ENCODE results near the gene PLXNA4. TPM values are rescaled to one million over a fixed set of nuclear protein-coding genes. Genes with fewer than 3 reads are reported as not detected.

The PLXNA4 gene
- total RNA-seq, 1 experiment from 2014 or later = 0.81 TPM

DNA sequence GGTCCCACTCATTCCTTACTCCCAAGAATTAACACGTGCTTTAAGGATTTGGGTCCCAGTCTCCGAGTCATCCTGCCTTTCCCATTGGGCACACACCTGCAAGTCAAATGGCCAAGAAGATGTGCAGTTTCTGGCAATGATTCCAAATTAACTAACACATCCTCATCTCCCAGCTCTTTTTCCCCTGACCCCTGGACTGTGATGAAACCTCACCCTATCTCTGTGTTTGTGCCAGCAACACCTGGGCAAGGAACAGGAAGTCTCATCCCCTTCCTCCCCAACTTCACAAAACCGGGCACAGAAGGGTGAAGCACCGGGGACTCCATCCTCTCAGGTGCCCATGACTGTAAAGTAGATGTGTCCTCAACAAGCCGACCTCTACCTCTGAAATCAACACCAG, 54.8 kb downstream of the PLXNA4 start (continued):
- TF ChIP-seq, protein P1, sequence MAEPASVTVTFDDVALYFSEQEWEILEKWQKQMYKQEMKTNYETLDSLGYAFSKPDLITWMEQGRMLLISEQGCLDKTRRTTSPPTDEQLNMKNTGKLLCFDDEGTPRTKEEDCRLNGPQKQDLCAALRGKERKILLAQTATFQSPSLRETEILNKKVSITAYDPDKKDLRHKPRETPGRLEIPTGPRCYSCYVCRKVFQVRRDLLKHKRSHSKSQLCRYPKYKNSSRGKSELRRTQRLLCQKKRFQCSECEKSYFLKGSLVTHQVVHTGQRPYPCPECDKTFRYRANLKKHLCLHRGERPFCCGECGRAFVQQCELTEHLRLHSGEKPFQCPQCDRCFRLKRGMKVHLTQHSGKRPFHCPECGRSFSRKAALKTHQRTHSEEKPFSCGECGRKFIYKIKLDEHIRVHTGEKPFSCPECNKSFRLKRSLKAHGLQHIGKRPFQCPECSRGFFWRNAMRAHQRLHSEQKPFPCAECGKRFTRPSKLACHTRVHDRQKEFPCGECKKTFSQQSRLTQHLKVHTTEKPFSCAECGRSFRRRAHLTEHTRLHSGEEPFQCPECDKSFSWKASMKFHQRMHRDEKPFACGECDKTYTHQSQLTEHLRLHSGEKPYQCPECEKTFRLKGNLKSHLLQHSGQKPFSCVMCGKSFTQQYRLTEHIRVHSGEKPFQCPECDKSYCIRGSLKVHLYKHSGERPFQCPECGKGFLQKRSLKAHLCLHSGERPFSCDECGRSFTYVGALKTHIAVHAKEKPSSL (CRISPR knock-in tag; conservative IDR thresholded peaks at IDR 0.05) = no peak
- TF ChIP-seq, protein P2, sequence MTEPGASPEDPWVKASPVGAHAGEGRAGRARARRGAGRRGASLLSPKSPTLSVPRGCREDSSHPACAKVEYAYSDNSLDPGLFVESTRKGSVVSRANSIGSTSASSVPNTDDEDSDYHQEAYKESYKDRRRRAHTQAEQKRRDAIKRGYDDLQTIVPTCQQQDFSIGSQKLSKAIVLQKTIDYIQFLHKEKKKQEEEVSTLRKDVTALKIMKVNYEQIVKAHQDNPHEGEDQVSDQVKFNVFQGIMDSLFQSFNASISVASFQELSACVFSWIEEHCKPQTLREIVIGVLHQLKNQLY (CRISPR knock-in tag; IDR thresholded peaks at IDR 0.05) = no peak

DNA sequence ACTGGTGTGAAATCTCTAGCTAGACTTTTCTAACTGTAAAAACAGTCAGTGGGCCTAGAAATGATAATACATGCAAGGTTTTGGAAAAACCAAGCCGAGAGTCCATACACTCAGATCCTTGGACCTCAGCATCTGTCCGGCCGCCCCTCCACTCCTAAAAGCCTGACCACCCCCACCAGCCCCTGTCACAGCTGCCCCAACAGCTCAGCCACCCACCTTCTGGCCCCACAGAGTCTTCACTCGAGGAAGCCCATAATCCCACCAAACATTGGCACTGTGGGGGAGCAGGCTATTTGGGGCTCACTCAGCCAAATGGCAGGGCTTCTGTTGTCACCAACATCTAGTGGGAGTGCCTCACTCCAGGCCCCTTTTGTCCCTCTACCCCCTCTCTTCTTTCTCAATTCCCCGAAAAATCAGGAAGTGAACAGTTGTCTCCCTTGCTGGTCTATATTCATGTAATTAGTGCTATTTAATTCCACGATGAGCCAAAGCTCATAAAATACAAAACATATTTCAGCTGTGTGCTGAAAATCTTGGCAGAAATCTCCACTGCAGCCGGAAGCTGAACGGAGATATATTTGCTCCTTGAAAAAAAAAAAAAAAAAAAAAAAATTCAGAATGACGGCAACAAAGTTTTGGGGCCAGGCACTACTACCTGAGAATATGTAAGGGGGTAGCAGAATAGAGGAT, 55.5 kb downstream of the PLXNA4 start:
- H3K4me3 Mint-ChIP-seq = no peak overlapping the region
- no peak overlapping the region for H3K27ac Mint-ChIP-seq
- TF ChIP-seq, protein P1 (CRISPR knock-in tag; conservative IDR thresholded peaks at IDR 0.05) = no peak
- TF ChIP-seq NFATC4 (CRISPR knock-in tag; IDR thresholded peaks at IDR 0.05) (no peak), TEAD4 (CRISPR knock-in tag; IDR thresholded peaks at IDR 0.05) (no peak), ESRRA (CRISPR knock-in tag; IDR thresholded peaks at IDR 0.05; ENCODE audit: borderline replicate concordance) (no peak), ZNF416 (CRISPR knock-in tag; IDR thresholded peaks at IDR 0.05) (no peak), MXD4 (CRISPR knock-in tag; IDR thresholded peaks at IDR 0.05; ENCODE audit: borderline replicate concordance) (no peak), NR3C1 (CRISPR knock-in tag; conservative IDR thresholded peaks at IDR 0.05; ENCODE audit: low read depth) (no peak), NR1H2 (CRISPR knock-in tag; IDR thresholded peaks at IDR 0.05) (no peak), ZNF219 (CRISPR knock-in tag; IDR thresholded peaks at IDR 0.05; ENCODE audit: borderline replicate concordance) (no peak), ZNF671 (CRISPR knock-in tag; IDR thresholded peaks at IDR 0.05) (no peak), ZNF317 (CRISPR knock-in tag; IDR thresholded peaks at IDR 0.05; ENCODE audit: borderline replicate concordance, low read depth) (no peak), OVOL2 (CRISPR knock-in tag; IDR thresholded peaks at IDR 0.05; ENCODE audit: borderline replicate concordance) (no peak), FOXJ3 (CRISPR knock-in tag; IDR thresholded peaks at IDR 0.05; ENCODE audit: borderline replicate concordance) (no peak), SOX15 (CRISPR knock-in tag; IDR thresholded peaks at IDR 0.05) (no peak), CBFB (CRISPR knock-in tag; IDR thresholded peaks at IDR 0.05; ENCODE audit: low read depth) (no peak), ZNF263 (CRISPR knock-in tag; IDR thresholded peaks at IDR 0.05; ENCODE audit: low read depth) (no peak)
- TF ChIP-seq, protein P3, sequence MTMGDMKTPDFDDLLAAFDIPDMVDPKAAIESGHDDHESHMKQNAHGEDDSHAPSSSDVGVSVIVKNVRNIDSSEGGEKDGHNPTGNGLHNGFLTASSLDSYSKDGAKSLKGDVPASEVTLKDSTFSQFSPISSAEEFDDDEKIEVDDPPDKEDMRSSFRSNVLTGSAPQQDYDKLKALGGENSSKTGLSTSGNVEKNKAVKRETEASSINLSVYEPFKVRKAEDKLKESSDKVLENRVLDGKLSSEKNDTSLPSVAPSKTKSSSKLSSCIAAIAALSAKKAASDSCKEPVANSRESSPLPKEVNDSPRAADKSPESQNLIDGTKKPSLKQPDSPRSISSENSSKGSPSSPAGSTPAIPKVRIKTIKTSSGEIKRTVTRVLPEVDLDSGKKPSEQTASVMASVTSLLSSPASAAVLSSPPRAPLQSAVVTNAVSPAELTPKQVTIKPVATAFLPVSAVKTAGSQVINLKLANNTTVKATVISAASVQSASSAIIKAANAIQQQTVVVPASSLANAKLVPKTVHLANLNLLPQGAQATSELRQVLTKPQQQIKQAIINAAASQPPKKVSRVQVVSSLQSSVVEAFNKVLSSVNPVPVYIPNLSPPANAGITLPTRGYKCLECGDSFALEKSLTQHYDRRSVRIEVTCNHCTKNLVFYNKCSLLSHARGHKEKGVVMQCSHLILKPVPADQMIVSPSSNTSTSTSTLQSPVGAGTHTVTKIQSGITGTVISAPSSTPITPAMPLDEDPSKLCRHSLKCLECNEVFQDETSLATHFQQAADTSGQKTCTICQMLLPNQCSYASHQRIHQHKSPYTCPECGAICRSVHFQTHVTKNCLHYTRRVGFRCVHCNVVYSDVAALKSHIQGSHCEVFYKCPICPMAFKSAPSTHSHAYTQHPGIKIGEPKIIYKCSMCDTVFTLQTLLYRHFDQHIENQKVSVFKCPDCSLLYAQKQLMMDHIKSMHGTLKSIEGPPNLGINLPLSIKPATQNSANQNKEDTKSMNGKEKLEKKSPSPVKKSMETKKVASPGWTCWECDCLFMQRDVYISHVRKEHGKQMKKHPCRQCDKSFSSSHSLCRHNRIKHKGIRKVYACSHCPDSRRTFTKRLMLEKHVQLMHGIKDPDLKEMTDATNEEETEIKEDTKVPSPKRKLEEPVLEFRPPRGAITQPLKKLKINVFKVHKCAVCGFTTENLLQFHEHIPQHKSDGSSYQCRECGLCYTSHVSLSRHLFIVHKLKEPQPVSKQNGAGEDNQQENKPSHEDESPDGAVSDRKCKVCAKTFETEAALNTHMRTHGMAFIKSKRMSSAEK (CRISPR knock-in tag; IDR thresholded peaks at IDR 0.05; ENCODE audit: borderline replicate concordance) = no peak
- TF ChIP-seq, protein P4, sequence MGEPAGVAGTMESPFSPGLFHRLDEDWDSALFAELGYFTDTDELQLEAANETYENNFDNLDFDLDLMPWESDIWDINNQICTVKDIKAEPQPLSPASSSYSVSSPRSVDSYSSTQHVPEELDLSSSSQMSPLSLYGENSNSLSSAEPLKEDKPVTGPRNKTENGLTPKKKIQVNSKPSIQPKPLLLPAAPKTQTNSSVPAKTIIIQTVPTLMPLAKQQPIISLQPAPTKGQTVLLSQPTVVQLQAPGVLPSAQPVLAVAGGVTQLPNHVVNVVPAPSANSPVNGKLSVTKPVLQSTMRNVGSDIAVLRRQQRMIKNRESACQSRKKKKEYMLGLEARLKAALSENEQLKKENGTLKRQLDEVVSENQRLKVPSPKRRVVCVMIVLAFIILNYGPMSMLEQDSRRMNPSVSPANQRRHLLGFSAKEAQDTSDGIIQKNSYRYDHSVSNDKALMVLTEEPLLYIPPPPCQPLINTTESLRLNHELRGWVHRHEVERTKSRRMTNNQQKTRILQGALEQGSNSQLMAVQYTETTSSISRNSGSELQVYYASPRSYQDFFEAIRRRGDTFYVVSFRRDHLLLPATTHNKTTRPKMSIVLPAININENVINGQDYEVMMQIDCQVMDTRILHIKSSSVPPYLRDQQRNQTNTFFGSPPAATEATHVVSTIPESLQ (CRISPR knock-in tag; IDR thresholded peaks at IDR 0.05) = no peak
- ChIA-PET CTCF (interaction anchor here (0.7 to 2.3 kb wide), 4 partner anchors 13 to 60 kb away, joined by 3 to 7 read pairs (median 4); no protein-coding TSS in a partner anchor), POLR2A (no interaction called here)
- ATAC-seq (no peak), DNase-seq (ENCODE audit: low spot score) (no peak)
- peaks cover 10% of the 10 kb centered on the region for H3K4me1 Mint-ChIP-seq
- no peaks in the 10 kb centered on the region for H3K9me3 Mint-ChIP-seq
- no peaks in the 10 kb centered on the region for H3K36me3 Mint-ChIP-seq
- H3K27me3 Mint-ChIP-seq (ENCODE audit: low read depth) = no peaks in the 10 kb centered on the region

Measured in WTC11 (cell line).